Caco-2 (cell line): Measurements from ENCODE around the gene KNCN. TPM values are rescaled to one million over a fixed set of nuclear protein-coding genes. Genes with fewer than 3 reads are reported as not detected.

Source experiments
- BruUV-seq: library from RNA; stranded (reverse); fragments of 400-500 nt; replicated peaks from 2 replicates; lab custom pipeline; 2021; lab: Mats Ljungman, UMichigan
- CTCF ChIA-PET: fragments of 300-600 bp; sonication (Branson Sonifier 250); formaldehyde crosslinking; loops from one replicate; lab custom pipeline; 2022; ENCODE audit warnings: antibody characterized with exemption; lab: Charles Lee
- POLR2A ChIA-PET: fragments of 300-600 bp; sonication (Branson Sonifier 250); formaldehyde crosslinking; loops from one replicate; lab custom pipeline; 2022; ENCODE audit warnings: antibody characterized with exemption; lab: Charles Lee
- DNase-seq, 2 experiments: peaks; one replicate each; pipeline versions ENCODE4 v3.0.0 to v3.0.0-alpha.2; 2020 to 2022
- H3K27me3 ChIP-seq: replicated peaks from 2 replicates; pipeline ENCODE4 v1.6.0; 2011; ENCODE audit warnings: low read length; ENCODE audit not compliant: control insufficient read depth, insufficient read depth
- H3K36me3 ChIP-seq: 2 replicates; pipeline ENCODE4 v1.5.1; 2011; ENCODE audit warnings: low read length; ENCODE audit not compliant: control insufficient read depth, insufficient read depth
- H3K4me1 ChIP-seq: fragments of 250-450 bp; sonication (Bioruptor Pico); 2 replicates; pipeline ENCODE4 v1.5.1; 2020; ENCODE audit warnings: mild to moderate bottlenecking
- H3K4me3 ChIP-seq: 2 replicates; pipeline ENCODE4 v1.5.1; 2011; ENCODE audit warnings: low read depth, mild to moderate bottlenecking, control low read depth, low read length
- H3K9me3 ChIP-seq: fragments of 250-450 bp; sonication (Bioruptor Pico); 2 replicates; pipeline ENCODE4 v1.5.1; 2020; ENCODE audit warnings: mild to moderate bottlenecking, moderate library complexity
- H3K27ac Mint-ChIP-seq: one replicate; pipeline ENCODE4 v1.8.0; 2022; ENCODE audit warnings: mixed read lengths; ENCODE audit not compliant: unreplicated experiment
- H3K27me3 Mint-ChIP-seq: one replicate; pipeline ENCODE4 v1.8.0; 2022; ENCODE audit warnings: mixed read lengths; ENCODE audit not compliant: insufficient read depth, unreplicated experiment
- H3K36me3 Mint-ChIP-seq: one replicate; pipeline ENCODE4 v1.8.0; 2022; ENCODE audit warnings: mild to moderate bottlenecking, mixed read lengths; ENCODE audit not compliant: insufficient read depth, unreplicated experiment
- H3K4me1 Mint-ChIP-seq: one replicate; pipeline ENCODE4 v1.8.0; 2022; ENCODE audit warnings: low read depth, mixed read lengths; ENCODE audit not compliant: unreplicated experiment
- H3K4me3 Mint-ChIP-seq: one replicate; pipeline ENCODE4 v1.8.0; 2022; ENCODE audit warnings: mild to moderate bottlenecking, moderate library complexity, mixed read lengths; ENCODE audit not compliant: unreplicated experiment
- H3K9me3 Mint-ChIP-seq: one replicate; pipeline ENCODE4 v1.8.0; 2022; ENCODE audit warnings: mixed read lengths; ENCODE audit not compliant: unreplicated experiment
- intact Hi-C: fragments of 100-400 bp; cut with micrococcal nuclease; formaldehyde crosslinking; loops from one replicate; pipeline ENCODE4 v1.10.0; 2022; ENCODE audit not compliant: unreplicated experiment
- total RNA-seq: library from RNA; stranded (reverse); gene quantifications from 2 replicates; pipeline ENCODE4 v1.2.3, GENCODE V29; 2022
- TF ChIP-seq, protein P1 (sequence below), 2 experiments: fragments of 200-600 bp in 1 of 2; IDR thresholded peaks; 1 replicate in 1 of 2; 2 replicates in 1 of 2; pipeline versions ENCODE4 v1.5.1 to v1.8.0; 2011 to 2022; ENCODE audit warnings: antibody characterized with exemption in 1 of 2, control low read depth in 1 of 2, inconsistent platforms in 1 of 2, low read depth in 1 of 2, low read length in 1 of 2, mild to moderate bottlenecking in 1 of 2, moderate library complexity in 1 of 2; ENCODE audit not compliant: insufficient read depth in 1 of 2, severe bottlenecking in 1 of 2, unreplicated experiment in 1 of 2

Gene KNCN
- total RNA-seq, 1 experiment from 2014 or later, result not detected

DNA sequence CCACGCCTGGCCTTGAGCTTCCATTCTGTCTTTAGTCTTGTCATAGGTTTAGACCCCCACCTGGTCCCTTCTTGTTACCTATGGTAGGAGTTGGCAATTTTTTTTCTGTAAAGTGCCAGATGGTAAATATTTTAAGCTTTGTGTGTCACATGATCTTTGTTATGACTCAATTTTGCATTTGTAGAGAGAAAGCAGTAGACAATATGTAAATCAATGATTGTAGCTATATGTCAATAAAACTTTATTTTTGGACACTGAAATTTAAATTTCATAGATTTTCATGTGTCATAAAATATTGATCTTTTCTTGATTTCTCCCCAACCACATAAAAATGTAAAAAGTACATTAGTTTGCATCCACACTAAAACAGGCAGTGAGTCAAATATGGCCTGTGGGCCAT, 44.6 kb upstream of the KNCN start:
- no peaks in the 10 kb centered on the region for H3K9me3 Mint-ChIP-seq
- TF ChIP-seq, protein P1, sequence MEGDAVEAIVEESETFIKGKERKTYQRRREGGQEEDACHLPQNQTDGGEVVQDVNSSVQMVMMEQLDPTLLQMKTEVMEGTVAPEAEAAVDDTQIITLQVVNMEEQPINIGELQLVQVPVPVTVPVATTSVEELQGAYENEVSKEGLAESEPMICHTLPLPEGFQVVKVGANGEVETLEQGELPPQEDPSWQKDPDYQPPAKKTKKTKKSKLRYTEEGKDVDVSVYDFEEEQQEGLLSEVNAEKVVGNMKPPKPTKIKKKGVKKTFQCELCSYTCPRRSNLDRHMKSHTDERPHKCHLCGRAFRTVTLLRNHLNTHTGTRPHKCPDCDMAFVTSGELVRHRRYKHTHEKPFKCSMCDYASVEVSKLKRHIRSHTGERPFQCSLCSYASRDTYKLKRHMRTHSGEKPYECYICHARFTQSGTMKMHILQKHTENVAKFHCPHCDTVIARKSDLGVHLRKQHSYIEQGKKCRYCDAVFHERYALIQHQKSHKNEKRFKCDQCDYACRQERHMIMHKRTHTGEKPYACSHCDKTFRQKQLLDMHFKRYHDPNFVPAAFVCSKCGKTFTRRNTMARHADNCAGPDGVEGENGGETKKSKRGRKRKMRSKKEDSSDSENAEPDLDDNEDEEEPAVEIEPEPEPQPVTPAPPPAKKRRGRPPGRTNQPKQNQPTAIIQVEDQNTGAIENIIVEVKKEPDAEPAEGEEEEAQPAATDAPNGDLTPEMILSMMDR (IDR thresholded peaks at IDR 0.05; ENCODE audit: insufficient read depth in 1 of 2, low read depth in 1 of 2, low read length in 1 of 2, severe bottlenecking in 1 of 2, unreplicated experiment in 1 of 2), result no peak
- no peaks in the 10 kb centered on the region for H3K27me3 Mint-ChIP-seq
- BruUV-seq, result no TSS peak
- peaks cover 5% of the 10 kb centered on the region for H3K4me1 Mint-ChIP-seq
- no peak overlapping the region for H3K27ac Mint-ChIP-seq
- POLR2A ChIA-PET, result no interaction called here
- intact Hi-C loops, result no loop called here
- H3K27me3 ChIP-seq, result no peaks in the 10 kb centered on the region
- H3K9me3 ChIP-seq, result no peaks in the 10 kb centered on the region
- no peak for DNase-seq
- H3K36me3 ChIP-seq, result no peaks in the 10 kb centered on the region; the same call in 1 of the 2 replicates
- H3K4me3 Mint-ChIP-seq, result no peak overlapping the region
- CTCF ChIA-PET, result interaction anchor here (0.5 to 0.6 kb wide), 2 partner anchors 20 to 354 kb away, joined by 4 to 7 read pairs; partner anchors contain the start of gene MOB3C
- H3K4me3 ChIP-seq, result no peak overlapping the region
- peaks cover 31% of the 10 kb centered on the region for H3K36me3 Mint-ChIP-seq
- H3K4me1 ChIP-seq, result no peaks in the 10 kb centered on the region

DNA sequence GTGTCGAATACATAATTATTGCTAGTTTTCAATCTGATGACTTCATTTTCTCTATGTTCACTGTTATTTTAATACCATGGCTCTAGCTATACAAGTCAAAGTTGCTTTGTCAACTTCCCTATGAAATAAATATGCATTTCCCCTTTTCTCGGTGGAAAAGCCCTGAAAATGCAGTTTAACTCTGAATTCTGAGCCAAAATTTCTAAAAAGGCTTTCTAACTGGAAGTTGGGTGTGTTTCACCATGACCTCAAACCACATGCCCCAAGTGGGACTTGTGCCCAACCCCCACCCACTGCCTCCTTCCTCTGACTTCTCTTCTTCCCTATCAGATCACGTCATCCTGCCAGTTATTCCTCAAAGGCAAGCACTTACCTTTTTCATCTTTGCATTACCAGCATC, 43.7 kb upstream of the KNCN start:
- no TSS peak for BruUV-seq
- TF ChIP-seq, protein P1 (IDR thresholded peaks at IDR 0.05; ENCODE audit: insufficient read depth in 1 of 2, low read depth in 1 of 2, low read length in 1 of 2, severe bottlenecking in 1 of 2, unreplicated experiment in 1 of 2), result no peak
- Histone ChIP-seq H3K9me3 (no peaks in the 10 kb centered on the region), H3K36me3 (no peaks in the 10 kb centered on the region; the same call in 1 of the 2 replicates), H3K27me3 (no peaks in the 10 kb centered on the region), H3K4me3 (no peak overlapping the region), H3K4me1 (no peaks in the 10 kb centered on the region)
- Mint-ChIP-seq H3K27ac (no peak overlapping the region), H3K27me3 (no peaks in the 10 kb centered on the region), H3K9me3 (no peaks in the 10 kb centered on the region), H3K36me3 (peaks cover 35% of the 10 kb centered on the region), H3K4me1 (peaks cover 5% of the 10 kb centered on the region), H3K4me3 (no peak overlapping the region)
- intact Hi-C loops, result no loop called here
- POLR2A ChIA-PET, result no interaction called here
- CTCF ChIA-PET, result no interaction called here
- DNase-seq, result no peak

DNA sequence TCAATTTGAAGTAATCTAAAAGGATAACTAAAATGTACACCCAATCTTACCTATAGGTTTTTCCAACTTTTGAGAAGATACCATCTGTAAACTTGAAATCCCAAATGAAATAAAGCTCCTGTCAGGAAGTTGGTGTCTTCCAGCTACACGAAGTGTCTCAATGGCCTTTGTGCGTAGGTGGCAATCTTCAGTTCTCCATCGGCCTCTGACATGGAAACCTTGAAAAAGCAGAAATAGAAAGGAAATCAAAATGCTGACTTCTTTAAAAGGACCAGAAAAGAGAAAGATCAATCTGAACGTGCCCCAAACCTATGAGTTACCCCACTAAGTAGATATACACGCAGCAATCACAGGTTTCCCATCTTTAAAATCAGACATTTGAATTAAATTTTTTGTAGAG, 42.6 kb upstream of the KNCN start:
- no peaks in the 10 kb centered on the region for H3K4me1 ChIP-seq
- CTCF ChIA-PET, result no interaction called here
- no peaks in the 10 kb centered on the region for H3K9me3 Mint-ChIP-seq
- H3K36me3 ChIP-seq, result no peaks in the 10 kb centered on the region; the same call in none of the 2 replicates
- intact Hi-C loops, result no loop called here
- no peaks in the 10 kb centered on the region for H3K27me3 ChIP-seq
- H3K9me3 ChIP-seq, result no peaks in the 10 kb centered on the region
- H3K27ac Mint-ChIP-seq, result no peak overlapping the region
- H3K36me3 Mint-ChIP-seq, result peaks cover 35% of the 10 kb centered on the region
- no peaks in the 10 kb centered on the region for H3K27me3 Mint-ChIP-seq
- DNase-seq, result no peak
- POLR2A ChIA-PET, result no interaction called here
- no peaks in the 10 kb centered on the region for H3K4me1 Mint-ChIP-seq
- H3K4me3 ChIP-seq, result no peak overlapping the region
- no peak overlapping the region for H3K4me3 Mint-ChIP-seq
- BruUV-seq, result no TSS peak
- TF ChIP-seq, protein P1 (IDR thresholded peaks at IDR 0.05; ENCODE audit: insufficient read depth in 1 of 2, low read depth in 1 of 2, low read length in 1 of 2, severe bottlenecking in 1 of 2, unreplicated experiment in 1 of 2), result no peak
